8988T (cell line): Measurements from ENCODE around the gene IPO9.
"Not testable (repeated sequence)": the region's sequence is repeated elsewhere in the genome, so short reads cannot be mapped to it uniquely, and the experiment has no call there.

ENCODE experiments used
- DNase-seq: peaks from one replicate; pipeline ENCODE4 v3.0.0; 2011

IPO9 gene

GRCh38 chr1:201849372-201850052, 20.6 kb downstream of the IPO9 start:
- no peak for DNase-seq

- no peak for DNase-seq
These were observed 21.1 kb downstream of the IPO9 start for GRCh38 chr1:201850053-201850397.

GRCh38 chr1:201851949-201852348, 23.0 kb downstream of the IPO9 start:
- no peak for DNase-seq

- DNase-seq = not testable (repeated sequence)
These were observed 27.8 kb downstream of the IPO9 start for GRCh38 chr1:201856722-201857121.

GRCh38 chr1:201859424-201859823, 30.5 kb downstream of the IPO9 start:
- no peak for DNase-seq

GRCh38 chr1:201861448-201861847, 32.5 kb downstream of the IPO9 start:
- no peak for DNase-seq

GRCh38 chr1:201870397-201870796, 41.4 kb downstream of the IPO9 start:
- no peak for DNase-seq

- no peak for DNase-seq
These were observed 45.7 kb downstream of the IPO9 start for GRCh38 chr1:201874672-201875071.

GRCh38 chr1:201876148-201876818, 47.3 kb downstream of the IPO9 start:
- DNase-seq = no peak

GRCh38 chr1:201877877-201878401, 49.0 kb downstream of the IPO9 start:
- no peak for DNase-seq

- no peak for DNase-seq
These were observed 52.1 kb downstream of the IPO9 start for GRCh38 chr1:201880928-201881571.

GRCh38 chr1:201881617-201882016, 52.7 kb downstream of the IPO9 start:
- DNase-seq = no peak

GRCh38 chr1:201882665-201883132, 53.7 kb downstream of the IPO9 start:
- no peak for DNase-seq

- DNase-seq = no peak
These were observed 54.3 kb downstream of the IPO9 start for GRCh38 chr1:201883266-201883665.

GRCh38 chr1:201883786-201884185, 54.8 kb downstream of the IPO9 start:
- no peak for DNase-seq

GRCh38 chr1:201884425-201884824, 55.5 kb downstream of the IPO9 start:
- no peak for DNase-seq

- no peak for DNase-seq
These were observed 56.6 kb downstream of the IPO9 start for GRCh38 chr1:201885531-201886075.

GRCh38 chr1:201886103-201886885, 57.3 kb downstream of the IPO9 start:
- DNase-seq = no peak

GRCh38 chr1:201887116-201887866, 58.3 kb downstream of the IPO9 start:
- DNase-seq = no peak

GRCh38 chr1:201888282-201889089, 59.5 kb downstream of the IPO9 start, which contains the start of gene SHISA4:
TSS of gene SHISA4 (plus strand) at chr1:201888898. CDS start at chr1:201888995, 97 bp downstream.
- peak; percentile 93 for DNase-seq
